Inflammatory macrophage treated with lipopolysaccharide for 1 hour (primary cell): ENCODE measurements around the gene SCAF8.
"Not testable (repeated sequence)": the region's sequence is repeated elsewhere in the genome, so short reads cannot be mapped to it uniquely, and the experiment has no call there.

Experiments
- DNase-seq, 2 donors: peaks; one replicate each; pipeline ENCODE4 v3.0.0-alpha.2; 2020 to 2022

SCAF8 gene

DNA sequence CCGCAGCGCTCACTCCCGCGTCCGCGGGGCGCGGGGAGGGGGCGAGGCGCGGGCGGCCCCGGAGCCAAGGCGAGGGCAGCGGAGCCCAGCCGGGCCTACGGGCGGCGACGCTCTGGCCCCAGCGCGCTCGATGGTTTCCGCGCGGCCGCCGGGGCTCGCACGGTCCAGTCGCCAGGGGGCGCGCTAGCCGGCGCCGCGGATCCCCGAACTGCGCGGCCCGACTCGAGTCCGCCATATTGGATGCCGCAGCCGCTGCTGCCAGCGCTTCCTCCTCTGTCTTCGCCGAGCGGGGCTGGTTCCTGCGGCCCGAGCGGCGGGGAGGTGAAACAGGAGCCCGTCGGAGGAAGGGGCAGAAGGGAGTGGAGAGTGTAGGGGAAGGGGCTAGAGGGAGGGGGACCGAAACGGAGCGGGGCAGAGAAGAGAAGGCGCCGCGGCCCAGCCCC is at the start of gene SCAF8:
TSS of gene SCAF8 (plus strand) at position 234 of the 443 bp plus-strand sequence. CDS start 485 bp downstream, outside the sequence.
- DNase-seq = peak; percentile 70 to 93

DNA sequence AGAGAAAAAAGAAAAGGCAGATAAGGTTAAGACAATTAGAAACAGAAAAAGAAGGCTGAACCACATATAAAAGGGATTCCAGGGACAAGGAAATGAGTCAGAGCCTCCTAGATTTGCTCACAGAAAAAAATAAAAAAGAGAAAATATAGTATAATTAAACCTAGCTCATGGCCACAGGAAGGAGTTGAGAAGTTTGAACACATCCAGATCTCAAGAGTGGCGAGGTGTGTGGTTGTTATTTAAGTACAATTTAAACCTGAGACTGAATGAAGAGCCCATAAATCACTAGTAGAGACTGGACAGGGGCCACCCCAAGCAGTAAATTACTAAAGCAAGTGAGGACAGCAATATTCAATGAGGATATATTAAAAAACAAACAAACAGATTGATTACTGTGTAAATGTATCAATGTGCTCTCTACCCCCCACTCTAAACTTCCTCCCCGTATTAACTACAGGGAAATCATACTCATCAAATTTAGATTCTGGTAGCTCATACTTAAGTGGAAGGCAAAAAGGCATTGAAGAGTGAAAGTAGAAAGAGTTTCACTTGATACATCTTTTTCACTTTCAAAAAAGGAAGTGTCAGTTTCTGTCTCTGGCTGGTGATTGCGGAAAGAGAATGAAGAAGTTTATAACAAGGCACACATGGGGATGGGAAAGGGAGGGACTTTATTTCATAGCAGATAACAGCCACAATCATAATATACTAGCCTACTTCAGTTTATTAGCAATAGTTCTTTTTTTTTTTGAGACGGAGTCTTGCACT is 49.3 kb upstream of the SCAF8 start:
- DNase-seq = peak; percentile 70 to 71

DNA sequence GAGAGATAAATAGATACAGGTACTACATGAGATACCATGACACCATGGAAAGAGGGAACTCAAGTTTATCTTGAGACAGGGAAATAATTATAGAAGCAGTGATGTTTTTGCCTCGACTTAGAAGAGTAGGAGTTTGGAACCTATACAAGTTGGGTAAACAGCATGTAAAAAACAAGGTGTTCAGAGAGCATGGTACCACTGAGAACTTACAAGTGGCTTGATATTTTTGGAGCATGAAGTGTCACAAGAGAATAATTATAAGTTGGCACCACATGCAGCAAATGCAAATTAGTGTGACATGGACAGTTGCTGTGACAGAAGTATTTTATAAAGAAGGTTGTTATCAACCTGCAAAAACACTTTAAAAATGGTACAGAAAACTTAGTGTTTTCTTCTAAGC is 47.1 kb upstream of the SCAF8 start:
- DNase-seq = no peak

GRCh38 chr6:154689493-154690255 is 43.5 kb upstream of the SCAF8 start:
- DNase-seq = no peak

- DNase-seq = no peak
These were observed 42.4 kb upstream of the SCAF8 start for GRCh38 chr6:154690857-154691256.

DNA sequence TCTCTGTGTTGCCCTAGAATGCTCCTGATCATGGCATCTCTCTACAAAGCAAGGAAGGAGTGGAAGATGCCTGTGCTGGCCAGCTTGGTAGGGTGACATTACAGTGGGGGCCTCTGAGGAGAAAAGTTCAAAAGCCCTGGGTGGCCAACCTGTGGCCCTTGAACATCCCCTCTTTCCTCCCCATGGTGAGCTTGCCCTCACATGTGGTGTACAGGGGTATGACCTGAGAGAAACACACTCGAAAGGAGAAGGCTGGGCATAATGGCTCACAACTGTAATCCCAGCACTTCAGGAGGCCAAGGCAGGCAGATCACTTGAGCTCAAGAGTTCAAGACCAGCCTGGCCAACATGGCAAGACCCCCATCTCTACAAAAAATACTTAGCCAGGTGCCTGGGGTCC is 36.6 kb upstream of the SCAF8 start:
- no peak for DNase-seq

GRCh38 chr6:154703124-154703523 is 30.1 kb upstream of the SCAF8 start:
- DNase-seq = no peak

DNA sequence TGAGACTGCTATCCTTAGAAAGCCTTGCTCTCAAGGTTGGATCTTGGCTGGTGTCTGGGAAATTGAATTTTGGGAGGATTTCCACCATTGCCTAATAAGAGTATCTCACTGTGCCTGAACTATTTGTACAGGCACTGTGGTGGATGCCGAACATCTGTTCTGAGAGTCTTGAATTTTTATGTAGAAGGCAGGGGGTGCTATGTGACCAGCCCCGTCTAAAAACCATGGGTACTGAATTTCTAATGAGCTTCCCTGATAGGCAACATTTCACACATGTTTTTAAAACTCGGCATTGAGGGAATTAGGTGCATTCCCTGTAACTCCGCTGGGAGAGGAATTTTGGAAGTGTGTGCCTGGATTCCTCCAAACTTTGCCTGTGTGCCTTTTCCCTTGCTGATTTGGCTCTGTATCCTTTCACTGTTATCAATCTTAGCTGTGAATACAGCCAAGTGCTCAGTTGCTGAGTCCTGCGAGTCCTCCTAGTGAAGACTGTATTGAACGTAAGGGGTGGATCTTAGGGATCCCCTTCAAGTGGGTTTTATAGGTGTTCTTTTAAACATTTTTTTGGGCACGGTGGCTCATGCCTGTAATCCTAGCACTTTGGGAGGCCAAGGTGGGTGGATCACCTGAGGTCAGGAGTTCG is 27.6 kb upstream of the SCAF8 start:
- no peak for DNase-seq

GRCh38 chr6:154706389-154706788 is 26.8 kb upstream of the SCAF8 start:
- DNase-seq = no peak

GRCh38 chr6:154709621-154710020 is 23.6 kb upstream of the SCAF8 start:
- DNase-seq = no peak

GRCh38 chr6:154710689-154711088 is 22.5 kb upstream of the SCAF8 start:
- no peak for DNase-seq

DNA sequence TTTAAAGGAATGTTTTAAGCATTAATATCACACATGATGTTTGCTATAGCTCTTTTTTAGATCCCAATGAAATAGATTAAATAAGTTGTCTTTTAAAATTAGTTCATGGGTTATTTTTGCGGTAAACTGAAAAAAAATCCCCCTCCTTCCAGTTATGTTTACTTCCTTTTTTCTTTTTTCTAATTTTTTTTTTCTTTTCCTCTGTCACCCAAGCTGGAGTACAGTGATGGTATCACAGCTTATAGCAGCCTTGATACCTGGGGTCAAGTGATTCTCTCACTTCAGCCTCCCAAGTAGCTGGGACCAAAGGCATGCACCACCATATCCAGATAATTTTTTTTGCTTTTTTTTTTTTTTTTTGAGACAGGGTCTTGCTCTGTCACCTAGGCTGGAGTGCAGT is 17.8 kb upstream of the SCAF8 start:
- peak in 1 of 2 donors; percentile 48 for DNase-seq

DNA sequence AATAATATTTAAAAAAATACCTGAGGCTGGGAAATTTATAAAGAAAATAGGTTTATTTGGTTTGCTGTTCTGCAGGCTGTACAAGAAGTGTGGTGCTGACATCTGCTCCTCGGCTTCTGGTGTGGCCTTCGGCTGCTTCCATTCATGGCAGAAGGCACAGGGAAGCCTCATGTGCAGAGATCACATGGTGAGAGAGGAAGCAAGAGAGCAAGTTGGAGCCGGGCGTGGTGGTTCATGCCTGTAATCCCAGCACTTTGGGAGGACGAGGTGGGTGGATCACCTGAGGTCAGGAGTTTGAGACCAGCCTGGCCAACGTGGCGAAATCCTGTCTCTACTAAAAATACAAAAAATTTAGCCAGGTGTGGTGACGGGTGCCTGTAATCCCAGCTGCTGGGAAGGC is 16.9 kb upstream of the SCAF8 start:
- DNase-seq = not testable (repeated sequence)

DNA sequence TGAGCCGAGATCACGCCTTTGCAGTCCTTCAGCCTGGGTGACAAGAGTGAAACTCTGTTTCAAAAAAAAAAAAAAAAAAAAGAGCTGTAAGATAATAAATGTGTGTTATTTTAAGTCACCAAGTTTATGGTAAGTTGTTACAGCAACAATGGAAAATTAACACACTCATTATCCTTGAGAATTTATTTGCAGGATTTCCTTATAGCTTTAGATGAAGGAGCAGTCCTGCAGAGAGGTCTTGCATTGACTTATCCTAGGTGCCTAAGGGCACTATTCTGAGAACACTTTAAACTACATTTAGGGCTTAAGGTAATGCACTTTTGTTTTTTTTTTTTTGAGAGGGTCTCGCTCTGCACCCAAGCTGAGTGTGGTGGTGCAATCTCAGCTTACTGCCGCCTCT is 13.8 kb upstream of the SCAF8 start:
- DNase-seq = no peak

DNA sequence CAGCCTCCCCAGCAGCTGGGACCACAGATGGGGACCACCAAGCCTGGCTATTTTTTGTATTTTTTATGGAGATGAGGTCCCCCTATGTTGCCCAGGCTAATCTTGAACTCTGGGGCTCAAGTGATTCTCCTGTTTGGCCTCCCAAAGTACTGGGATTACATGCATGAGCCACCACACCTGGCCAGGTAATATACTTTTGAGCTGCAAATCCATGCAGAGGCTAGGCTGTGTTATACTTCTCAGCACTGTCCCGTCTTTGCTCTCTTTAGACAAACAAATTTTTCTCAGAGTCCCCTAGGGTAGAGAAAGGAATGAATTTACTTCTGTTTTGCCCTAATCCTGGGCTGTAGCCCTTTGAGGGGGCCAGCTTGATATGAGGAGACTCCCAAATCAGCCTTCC is 13.4 kb upstream of the SCAF8 start:
- no peak for DNase-seq

GRCh38 chr6:154721460-154721859 is 11.8 kb upstream of the SCAF8 start:
- DNase-seq = no peak

DNA sequence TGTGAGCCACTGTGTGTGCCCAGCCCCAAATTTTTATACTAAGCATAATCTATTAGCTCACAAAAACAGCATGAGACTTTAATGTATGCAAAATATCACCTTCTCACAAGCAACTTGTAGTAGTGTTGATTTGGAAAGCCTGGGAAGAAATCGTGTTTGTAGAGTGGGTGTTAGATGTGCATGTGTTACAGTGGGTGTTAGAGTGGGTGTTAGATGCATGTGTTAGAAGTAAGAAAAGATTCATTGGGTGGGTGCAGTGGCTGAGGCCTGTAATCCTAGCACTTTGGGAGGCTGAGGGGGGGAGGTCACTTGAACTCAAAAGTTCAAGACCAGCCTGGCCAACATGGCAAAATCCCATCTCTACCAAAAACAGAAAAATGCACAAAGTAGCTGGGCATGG is 6.3 kb upstream of the SCAF8 start:
- no peak for DNase-seq

DNA sequence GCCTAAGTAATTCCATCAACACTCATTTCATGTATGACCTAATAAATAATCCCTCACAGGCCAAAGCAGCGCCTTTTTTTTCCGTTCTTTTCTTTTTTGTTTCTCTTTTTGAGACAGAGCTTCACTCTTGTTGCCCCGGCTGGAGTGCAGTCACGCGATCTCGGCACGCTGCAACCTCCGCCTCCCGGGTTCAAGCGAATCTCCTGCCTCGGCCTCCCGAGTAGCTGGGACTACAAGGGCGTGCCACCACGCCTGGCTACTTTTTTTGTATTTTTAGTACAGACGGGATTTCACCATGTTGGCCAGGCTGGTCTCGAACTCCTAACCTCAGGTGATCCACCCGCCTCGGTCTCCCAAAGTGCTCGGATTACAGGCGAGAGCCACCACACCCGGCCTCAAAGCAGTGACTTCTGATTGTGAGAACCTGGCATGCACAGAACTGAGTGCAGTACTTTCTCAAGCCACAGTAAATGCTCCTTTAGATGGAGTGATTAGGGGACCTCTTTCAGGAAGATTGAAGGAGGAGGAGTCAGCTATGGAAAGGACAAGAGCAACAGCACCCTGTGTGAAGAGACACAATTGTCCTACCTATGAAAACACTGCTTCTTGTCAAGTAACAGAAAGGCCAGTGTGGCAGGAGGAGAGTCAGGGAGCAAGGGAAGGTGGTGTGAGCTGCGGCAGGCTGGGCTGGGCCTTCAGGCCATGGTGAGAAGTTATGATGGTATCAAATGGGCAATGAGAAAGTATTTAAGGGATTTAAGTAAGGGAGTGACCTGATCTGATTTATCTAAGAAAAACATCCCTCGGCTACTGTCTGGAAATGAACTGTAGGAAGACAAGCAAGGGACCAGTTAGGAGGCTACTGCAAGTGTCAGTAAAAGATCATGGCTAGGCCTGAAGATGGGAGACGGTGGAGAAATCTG is 1.7 kb upstream of the SCAF8 start:
- no peak for DNase-seq

GRCh38 chr6:154732538-154733182 is 556 bp upstream of the SCAF8 start:
- peak in 1 of 2 donors; percentile 31 for DNase-seq

- peak; percentile 94 to 98 for DNase-seq
These were observed 588 bp downstream of the SCAF8 start for GRCh38 chr6:154733626-154734382.

- DNase-seq = peak; percentile 43 to 45
These were observed 3.5 kb downstream of the SCAF8 start for GRCh38 chr6:154736618-154737259.
